GM23248 (cell line): ENCODE data around the gene GNAS-AS1. TPM values are rescaled to one million over a fixed set of nuclear protein-coding genes. Genes with fewer than 3 reads are reported as not detected.

Experiments
- DNase-seq: peaks from one replicate; pipeline ENCODE4 v3.0.0-alpha.2; 2015
- H2AFZ ChIP-seq: fragments of 200-600 bp; sonication (generic); 2 replicates; pipeline ENCODE4 v1.6.1; 2016; ENCODE audit warnings: antibody characterized with exemption
- H3F3A ChIP-seq: fragments of 200-600 bp; sonication (generic); 2 replicates; pipeline ENCODE4 v1.6.1; 2016; ENCODE audit warnings: mild to moderate bottlenecking, antibody characterized with exemption, mixed run types; ENCODE audit not compliant: insufficient read depth
- H3K27ac ChIP-seq: fragments of 200-600 bp; sonication (generic); 2 replicates; pipeline ENCODE4 v1.5.1; 2016; ENCODE audit warnings: mild to moderate bottlenecking
- H3K27me3 ChIP-seq: fragments of 200-600 bp; sonication (generic); replicated peaks from 2 replicates; pipeline ENCODE4 v1.6.1; 2016; ENCODE audit warnings: mild to moderate bottlenecking; ENCODE audit not compliant: insufficient read depth
- H3K36me3 ChIP-seq: fragments of 200-600 bp; sonication (generic); 2 replicates; pipeline ENCODE4 v1.6.1; 2016; ENCODE audit warnings: low read depth, mild to moderate bottlenecking
- H3K4me1 ChIP-seq: fragments of 200-600 bp; sonication (generic); 2 replicates; pipeline ENCODE4 v1.6.1; 2016; ENCODE audit warnings: mild to moderate bottlenecking; ENCODE audit not compliant: insufficient read depth
- H3K4me2 ChIP-seq: fragments of 200-600 bp; sonication (generic); one replicate; pipeline ENCODE4 v1.6.1; 2016; ENCODE audit warnings: mild to moderate bottlenecking; ENCODE audit not compliant: unreplicated experiment
- H3K4me3 ChIP-seq: fragments of 200-600 bp; sonication (generic); 2 replicates; pipeline ENCODE4 v1.5.1; 2016; ENCODE audit warnings: mild to moderate bottlenecking
- H3K79me2 ChIP-seq: fragments of 200-600 bp; sonication (generic); 2 replicates; pipeline ENCODE4 v1.6.1; 2016; ENCODE audit warnings: mild to moderate bottlenecking; ENCODE audit not compliant: insufficient read depth
- H3K9ac ChIP-seq: fragments of 200-600 bp; sonication (generic); 2 replicates; pipeline ENCODE4 v1.6.1; 2016; ENCODE audit warnings: mild to moderate bottlenecking
- H3K9me2 ChIP-seq: fragments of 200-600 bp; sonication (generic); 2 replicates; pipeline ENCODE4 v1.6.1; 2016; ENCODE audit warnings: mixed run types, mild to moderate bottlenecking, moderate library complexity; ENCODE audit not compliant: insufficient read depth
- H3K9me3 ChIP-seq: fragments of 200-600 bp; sonication (generic); one replicate; pipeline ENCODE4 v1.6.1; 2017; ENCODE audit warnings: low read depth
- H4K20me1 ChIP-seq: fragments of 200-600 bp; sonication (generic); 2 replicates; pipeline ENCODE4 v1.6.0; 2016; ENCODE audit not compliant: insufficient read depth
- EZH2 ChIP-seq: fragments of 200-600 bp; sonication (generic); IDR thresholded peaks from 2 replicates; pipeline ENCODE4 v1.6.1; 2018; ENCODE audit warnings: antibody characterized with exemption, mild to moderate bottlenecking; ENCODE audit not compliant: insufficient read depth, poor library complexity, severe bottlenecking
- EZH2phosphoT487 ChIP-seq: fragments of 200-600 bp; sonication (generic); IDR thresholded peaks from 2 replicates; pipeline ENCODE4 v1.6.1; 2018; ENCODE audit warnings: antibody characterized with exemption, moderate library complexity, mild to moderate bottlenecking, low read depth; ENCODE audit not compliant: insufficient read depth
- WGBS, 2 experiments: methylation state at CpG; one replicate each; pipeline ENCODE4 v1.1.6; 2015 to 2017; ENCODE audit warnings: low lambda C conversion rate in 2 of 2, low coverage in 1 of 2; ENCODE audit errors: missing lambda C conversion rate in 2 of 2; 5-methylcytosine and 5-hydroxymethylcytosine counted together
- in situ Hi-C: fragments of 300-500 bp; cut with MboI; formaldehyde crosslinking; loops from 2 replicates; pipeline ENCODE4 v1.15.0; 2020
- polyA plus RNA-seq: library from polyadenylated mRNA; unstranded; fragments of >200 nt; fragmentation: Nextera tagmentation; extraction: Ambion mirVana; gene quantifications from 2 replicates; pipeline ENCODE4 v1.2.1, GENCODE V29; 2016
- total RNA-seq: library from RNA; depleted of rRNA; stranded (reverse); fragments of >200 nt; shearing (Covaris generic); gene quantifications from 2 replicates; pipeline ENCODE4 v1.2.3, GENCODE V29; 2014

Gene GNAS-AS1
- total and polyA plus RNA-seq, 2 experiments from 2014 or later: 0.97 to 1.0 TPM

DNA sequence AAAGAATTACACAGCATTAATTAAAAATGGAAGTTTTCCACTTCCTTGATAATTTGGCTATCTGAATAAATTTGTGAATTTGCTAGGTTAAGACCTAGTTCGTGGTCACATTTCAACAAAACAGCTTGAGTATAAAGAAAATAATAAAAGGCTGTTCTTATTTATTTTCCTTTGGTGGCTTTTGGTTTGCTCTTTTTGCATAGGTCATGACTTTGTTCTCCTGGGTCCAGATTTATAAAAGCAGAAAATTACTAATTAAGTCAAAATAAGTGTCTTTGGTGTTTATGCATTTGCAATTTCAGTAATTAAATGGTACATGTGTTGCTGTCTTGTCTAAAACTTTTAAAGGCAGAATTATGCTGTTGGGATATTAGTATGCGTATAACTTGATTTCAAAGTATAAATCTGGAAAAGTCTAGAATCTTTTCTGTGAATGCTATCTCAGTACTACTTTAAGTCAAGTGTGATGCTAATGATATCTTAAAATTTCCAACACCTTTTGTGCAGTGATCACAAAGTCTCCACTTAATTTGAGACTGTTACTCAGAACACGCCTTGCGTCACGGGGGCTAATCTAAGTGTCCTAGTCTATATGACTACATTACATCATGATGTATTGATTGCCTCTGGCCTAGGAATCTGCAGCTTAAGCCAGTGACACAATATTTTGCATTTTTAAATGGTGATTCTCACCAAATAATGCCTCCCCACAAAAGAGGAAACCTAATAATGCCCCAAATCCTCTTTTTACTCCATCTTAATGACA is 42.8 kb upstream of the GNAS-AS1 start:
- DNase-seq: peak; percentile 85
- Histone ChIP-seq H3K4me3 (peak overlapping the region; percentile 76), H3K79me2 (peaks cover 65% of the 10 kb centered on the region), H3K27me3 (no peaks in the 10 kb centered on the region), H3K27ac (peak overlapping the region; percentile 96), H4K20me1 (peaks cover 13% of the 10 kb centered on the region; the same call in 1 of the 2 replicates), H3F3A (peaks cover 11% of the 10 kb centered on the region; the same call in 1 of the 2 replicates), H3K4me2 (peak overlapping the region; percentile 93), H3K9ac (peak overlapping the region; percentile 98), H3K9me3 (no peaks in the 10 kb centered on the region), H3K4me1 (peaks cover 54% of the 10 kb centered on the region), H3K9me2 (no peaks in the 10 kb centered on the region), H2AFZ (no peak overlapping the region), H3K36me3 (no peaks in the 10 kb centered on the region; the same call in 1 of the 2 replicates)
- in situ Hi-C loops: no loop called here
- WGBS, 2 experiments: 27 to 34% methylated on average over 5 of the region's 5 CpGs
- TF ChIP-seq EZH2 (no peak), EZH2phosphoT487 (no peak)

DNA sequence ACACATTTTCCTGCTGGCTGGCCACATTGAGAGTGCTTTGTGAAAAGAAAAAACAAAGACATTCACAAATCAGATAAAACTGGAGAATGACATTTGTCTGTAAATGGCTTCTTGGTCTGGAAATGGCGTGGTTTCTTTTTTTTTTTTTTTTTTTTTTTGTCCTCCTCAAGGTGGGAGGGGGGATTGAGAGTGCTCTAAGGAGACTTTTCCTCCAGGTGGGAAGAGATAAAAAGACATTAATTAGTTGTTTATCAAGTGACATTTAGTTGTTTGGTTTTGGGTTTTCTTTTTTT is 42.2 kb upstream of the GNAS-AS1 start:
- Histone ChIP-seq H3K36me3 (no peaks in the 10 kb centered on the region; the same call in 1 of the 2 replicates), H3K27ac (peak overlapping the region; percentile 96), H4K20me1 (peaks cover 13% of the 10 kb centered on the region; the same call in 1 of the 2 replicates), H3K4me2 (peak overlapping the region; percentile 93), H2AFZ (peak overlapping the region; percentile 7; the same call in 1 of the 2 replicates), H3F3A (peaks cover 11% of the 10 kb centered on the region; the same call in 1 of the 2 replicates), H3K9me2 (no peaks in the 10 kb centered on the region), H3K27me3 (no peaks in the 10 kb centered on the region), H3K4me3 (peak overlapping the region; percentile 76), H3K79me2 (peaks cover 58% of the 10 kb centered on the region), H3K9me3 (no peaks in the 10 kb centered on the region), H3K9ac (peak overlapping the region; percentile 98), H3K4me1 (peaks cover 47% of the 10 kb centered on the region)
- no peak for TF ChIP-seq EZH2phosphoT487
- no peak for TF ChIP-seq EZH2
- in situ Hi-C loops: no loop called here
- WGBS, 2 experiments: 3 to 9% methylated on average over 1 of the region's 1 CpG
- DNase-seq: no peak

DNA sequence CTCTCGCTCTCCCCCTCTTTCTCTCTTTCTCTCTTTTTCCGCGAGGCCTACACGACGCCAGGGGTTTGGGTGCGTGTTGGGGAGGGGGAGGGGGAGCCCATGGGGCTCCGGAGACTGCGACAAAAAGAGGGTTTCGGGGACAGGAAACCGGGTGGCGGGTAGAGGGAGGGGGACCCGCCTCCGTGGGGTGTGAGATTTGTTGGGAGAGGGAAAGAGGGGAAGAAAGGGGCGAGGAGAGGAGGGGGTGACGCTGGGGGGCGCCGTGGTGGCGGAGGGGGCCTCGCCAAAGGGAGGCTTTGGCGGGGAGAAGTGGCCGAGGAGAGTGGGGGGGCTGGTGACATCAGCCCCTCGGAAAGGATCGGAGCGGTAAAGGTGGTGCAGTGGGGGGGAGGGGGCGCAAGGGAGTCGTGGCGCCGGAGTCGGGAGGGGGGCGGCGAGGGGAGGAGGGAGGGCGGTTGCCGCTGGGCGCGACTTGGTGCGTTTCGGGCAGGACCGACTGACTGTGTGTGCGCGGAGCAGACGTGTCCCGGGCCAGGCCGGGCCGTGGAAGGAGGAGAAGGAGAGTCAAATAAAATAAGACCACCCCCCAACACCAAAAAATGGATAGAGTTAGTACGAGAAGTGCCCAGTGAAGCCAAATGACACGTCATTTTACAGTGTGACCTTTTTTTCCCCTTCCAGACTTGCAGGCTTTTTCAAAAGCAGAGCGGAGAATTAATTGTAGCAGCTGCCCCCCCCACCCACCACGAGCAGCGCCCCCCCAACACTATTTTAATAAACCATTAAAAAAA is 41.6 kb upstream of the GNAS-AS1 start:
- Histone ChIP-seq H3K4me1 (peaks cover 42% of the 10 kb centered on the region), H3K36me3 (no peaks in the 10 kb centered on the region; the same call in 1 of the 2 replicates), H2AFZ (peak overlapping the region; percentile 61), H4K20me1 (peaks cover 11% of the 10 kb centered on the region; the same call in 1 of the 2 replicates), H3K27me3 (no peaks in the 10 kb centered on the region), H3K9ac (peak overlapping the region; percentile 98), H3K4me3 (peak overlapping the region; percentile 76), H3K4me2 (peak overlapping the region; percentile 93), H3F3A (peaks cover 11% of the 10 kb centered on the region; the same call in 1 of the 2 replicates), H3K9me2 (no peaks in the 10 kb centered on the region), H3K27ac (peak overlapping the region; percentile 96), H3K79me2 (peaks cover 53% of the 10 kb centered on the region), H3K9me3 (no peaks in the 10 kb centered on the region)
- peak; percentile 84 for DNase-seq
- TF ChIP-seq EZH2: no peak
- no peak for TF ChIP-seq EZH2phosphoT487
- 1 to 5% methylated on average over 11 to 49 of the region's 49 CpGs for WGBS, 2 experiments
- in situ Hi-C loops: no loop called here

DNA sequence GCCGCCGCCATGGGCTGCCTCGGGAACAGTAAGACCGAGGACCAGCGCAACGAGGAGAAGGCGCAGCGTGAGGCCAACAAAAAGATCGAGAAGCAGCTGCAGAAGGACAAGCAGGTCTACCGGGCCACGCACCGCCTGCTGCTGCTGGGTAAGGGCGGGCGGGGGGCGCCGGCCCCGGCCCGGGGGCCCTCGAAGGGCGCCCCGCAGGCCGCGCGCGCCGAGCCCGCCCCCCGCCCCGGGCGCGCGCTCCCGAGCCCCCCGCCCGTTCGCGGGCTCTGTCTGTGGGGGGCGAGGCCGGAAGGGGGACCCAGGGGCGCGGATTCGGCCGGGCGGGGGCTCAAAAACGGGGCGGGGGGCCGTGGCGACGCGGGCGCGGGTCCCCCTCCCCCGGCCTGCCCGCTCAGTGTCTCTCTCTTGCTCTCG is 41.0 kb upstream of the GNAS-AS1 start:
- no peak for TF ChIP-seq EZH2
- TF ChIP-seq EZH2phosphoT487: no peak
- in situ Hi-C loops: no loop called here
- Histone ChIP-seq H3K9me2 (no peaks in the 10 kb centered on the region), H2AFZ (peak overlapping the region; percentile 61; the same call in 1 of the 2 replicates), H3K79me2 (peaks cover 47% of the 10 kb centered on the region), H3K9me3 (no peaks in the 10 kb centered on the region), H3K4me2 (peak overlapping the region; percentile 31), H3K27ac (peak overlapping the region; percentile 96), H4K20me1 (peaks cover 7% of the 10 kb centered on the region; the same call in 1 of the 2 replicates), H3K4me3 (peak overlapping the region; percentile 76), H3F3A (peaks cover 11% of the 10 kb centered on the region; the same call in 1 of the 2 replicates), H3K4me1 (peaks cover 36% of the 10 kb centered on the region), H3K9ac (peak overlapping the region; percentile 98), H3K36me3 (no peaks in the 10 kb centered on the region), H3K27me3 (no peaks in the 10 kb centered on the region)
- peak; percentile 70 for DNase-seq
- 0% methylated on average over 1 to 52 of the region's 55 CpGs for WGBS, 2 experiments
